GM12874 (cell line): ENCODE measurements around the gene GLE1.
A peak's percentile ranks its signal among the peaks of the same experiment; 100 is the strongest.

ENCODE experiments used
- CTCF ChIP-seq: IDR thresholded peaks from 2 replicates; pipeline ENCODE4 v1.5.1; 2011; ENCODE audit warnings: low read depth, mild to moderate bottlenecking, control low read depth, low read length, moderate library complexity; ENCODE audit not compliant: insufficient read depth

GLE1 gene

GRCh38 chr9:128546504-128546903 is 42.0 kb downstream of the GLE1 start:
- no peak for TF ChIP-seq CTCF

- no peak for TF ChIP-seq CTCF
Observed at GRCh38 chr9:128548876-128549275, 44.4 kb downstream of the GLE1 start.

GRCh38 chr9:128550226-128550625 is 45.7 kb downstream of the GLE1 start:
- TF ChIP-seq CTCF, result no peak

GRCh38 chr9:128550770-128551656 is 46.5 kb downstream of the GLE1 start:
- TF ChIP-seq CTCF, result no peak

- TF ChIP-seq CTCF, result no peak
Observed at GRCh38 chr9:128551657-128552152, 47.2 kb downstream of the GLE1 start.

- TF ChIP-seq CTCF, result 0 out of 2 replicates have a peak, but pooled peaks have one; percentile 12
Observed at GRCh38 chr9:128552153-128552743, 47.7 kb downstream of the GLE1 start, which contains the start of gene SPTAN1. SPTAN1 (plus strand) TSS chr9:128552587; CDS start chr9:128566741, 14,154 bp downstream.

- TF ChIP-seq CTCF, result no peak
Observed at GRCh38 chr9:128552744-128553440, 48.4 kb downstream of the GLE1 start.
